Nephron (organoid): ENCODE measurements around the gene FBXW11.
"Not testable (repeated sequence)": the region's sequence is repeated elsewhere in the genome, so short reads cannot be mapped to it uniquely, and the experiment has no call there.

Source experiments
- H3K27ac Mint-ChIP-seq, 3 experiments: 2 replicates each; pipeline ENCODE4 v1.8.0; 2020; ENCODE audit warnings: mixed read lengths in 3 of 3, mild to moderate bottlenecking in 2 of 3, moderate library complexity in 1 of 3
- H3K27me3 Mint-ChIP-seq: 2 replicates; pipeline ENCODE4 v1.8.0; 2021; ENCODE audit warnings: low read depth, mild to moderate bottlenecking, moderate library complexity, mixed read lengths
- H3K36me3 Mint-ChIP-seq: 2 replicates; pipeline ENCODE4 v1.8.0; 2020; ENCODE audit warnings: low read depth, mixed read lengths
- H3K4me1 Mint-ChIP-seq: 2 replicates; pipeline ENCODE4 v1.8.0; 2020; ENCODE audit warnings: mixed read lengths
- H3K4me3 Mint-ChIP-seq, 3 experiments: 2 replicates each; pipeline ENCODE4 v1.8.0; 2020; ENCODE audit warnings: mild to moderate bottlenecking in 3 of 3, mixed read lengths in 3 of 3, moderate library complexity in 2 of 3
- H3K9me3 Mint-ChIP-seq: 2 replicates; pipeline ENCODE4 v1.8.0; 2020; ENCODE audit warnings: mixed read lengths
- CTCF ChIP-seq, 3 experiments: fragments of 200-600 bp; sonication (generic); IDR thresholded peaks; one replicate each; pipeline ENCODE4 v1.5.0; 2021; ENCODE audit warnings: antibody characterized with exemption in 3 of 3; ENCODE audit not compliant: unreplicated experiment in 3 of 3

The FBXW11 gene

GRCh38 chr5:171920765-171921391 is 85.6 kb downstream of the FBXW11 start:
- no peaks in the 10 kb centered on the region for H3K27me3 Mint-ChIP-seq
- TF ChIP-seq CTCF (IDR thresholded peaks at IDR 0.05; ENCODE audit: unreplicated experiment in 3 of 3): no peak
- H3K4me3 Mint-ChIP-seq: no peak overlapping the region
- H3K27ac Mint-ChIP-seq: no peak overlapping the region
- peaks cover 4% of the 10 kb centered on the region for H3K9me3 Mint-ChIP-seq
- H3K36me3 Mint-ChIP-seq: peaks cover 10% of the 10 kb centered on the region
- peaks cover 11% of the 10 kb centered on the region for H3K4me1 Mint-ChIP-seq

- not testable (repeated sequence) for H3K27ac Mint-ChIP-seq, H3K4me3 Mint-ChIP-seq, H3K27me3 Mint-ChIP-seq, H3K36me3 Mint-ChIP-seq, H3K9me3 Mint-ChIP-seq
- H3K4me1 Mint-ChIP-seq: peaks cover 30% of the 10 kb centered on the region
Measured at GRCh38 chr5:171915700-171916099, 90.7 kb downstream of the FBXW11 start.

GRCh38 chr5:171914726-171915338 is 91.6 kb downstream of the FBXW11 start:
- Mint-ChIP-seq H3K4me3 (no peak overlapping the region), H3K4me1 (peaks cover 30% of the 10 kb centered on the region), H3K9me3 (no peaks in the 10 kb centered on the region), H3K36me3 (no peaks in the 10 kb centered on the region), H3K27ac (no peak overlapping the region), H3K27me3 (no peaks in the 10 kb centered on the region)
- no peak for TF ChIP-seq CTCF (IDR thresholded peaks at IDR 0.05; ENCODE audit: unreplicated experiment in 3 of 3)

GRCh38 chr5:171913987-171914273 is 92.5 kb downstream of the FBXW11 start:
- Mint-ChIP-seq H3K27ac (peak overlapping the region in 2 of 3 experiments; percentile 10 to 58), H3K4me3 (no peak overlapping the region), H3K9me3 (no peaks in the 10 kb centered on the region), H3K27me3 (no peaks in the 10 kb centered on the region), H3K4me1 (peaks cover 30% of the 10 kb centered on the region), H3K36me3 (peaks cover 3% of the 10 kb centered on the region)
- TF ChIP-seq CTCF (IDR thresholded peaks at IDR 0.05; ENCODE audit: unreplicated experiment in 3 of 3): no peak

GRCh38 chr5:171911152-171911551 is 95.3 kb downstream of the FBXW11 start:
- H3K27ac Mint-ChIP-seq: no peak overlapping the region

GRCh38 chr5:171908638-171909037 is 97.8 kb downstream of the FBXW11 start:
- H3K36me3 Mint-ChIP-seq: peaks cover 3% of the 10 kb centered on the region
- H3K27me3 Mint-ChIP-seq: no peaks in the 10 kb centered on the region
- H3K27ac Mint-ChIP-seq: no peak overlapping the region
- H3K4me1 Mint-ChIP-seq: peaks cover 32% of the 10 kb centered on the region
- H3K9me3 Mint-ChIP-seq: no peaks in the 10 kb centered on the region
- TF ChIP-seq CTCF (IDR thresholded peaks at IDR 0.05; ENCODE audit: unreplicated experiment in 3 of 3): no peak
- no peak overlapping the region for H3K4me3 Mint-ChIP-seq

More at GRCh38 chr5:171911152-171911551, 95.3 kb downstream of the FBXW11 start:
- Mint-ChIP-seq H3K4me3 (no peak overlapping the region), H3K36me3 (peaks cover 3% of the 10 kb centered on the region), H3K4me1 (peaks cover 31% of the 10 kb centered on the region), H3K9me3 (no peaks in the 10 kb centered on the region), H3K27me3 (no peaks in the 10 kb centered on the region)
- no peak for TF ChIP-seq CTCF (IDR thresholded peaks at IDR 0.05; ENCODE audit: unreplicated experiment in 3 of 3)
